ENCODE results near the gene SMIM12. TPM values are rescaled to one million over a fixed set of nuclear protein-coding genes. Genes with fewer than 3 reads are reported as not detected.

SMIM12 gene
- total RNA-seq, 4 donors from 2014 or later, result 23.3 to 25.3 (median 24.1) TPM

DNA sequence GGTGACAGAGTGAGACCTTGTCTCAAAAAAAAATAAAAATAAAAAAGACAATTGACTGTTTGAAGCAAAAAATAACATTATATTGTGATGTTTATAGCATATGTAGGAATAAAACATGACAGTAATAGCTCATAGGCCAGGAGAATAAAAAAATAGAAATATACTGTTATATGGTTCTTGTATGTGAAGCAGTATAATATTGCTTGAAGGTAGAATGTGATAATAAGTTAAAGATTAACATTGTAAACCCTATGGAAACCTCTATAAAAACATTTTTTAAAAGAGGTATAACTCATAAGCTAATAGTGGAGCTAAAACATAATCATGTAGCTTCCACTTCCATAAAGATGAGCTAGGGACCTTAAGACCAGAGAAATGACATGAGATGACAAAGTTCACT is 43.2 kb downstream of the SMIM12 start:
- TF ChIP-seq, protein P1, sequence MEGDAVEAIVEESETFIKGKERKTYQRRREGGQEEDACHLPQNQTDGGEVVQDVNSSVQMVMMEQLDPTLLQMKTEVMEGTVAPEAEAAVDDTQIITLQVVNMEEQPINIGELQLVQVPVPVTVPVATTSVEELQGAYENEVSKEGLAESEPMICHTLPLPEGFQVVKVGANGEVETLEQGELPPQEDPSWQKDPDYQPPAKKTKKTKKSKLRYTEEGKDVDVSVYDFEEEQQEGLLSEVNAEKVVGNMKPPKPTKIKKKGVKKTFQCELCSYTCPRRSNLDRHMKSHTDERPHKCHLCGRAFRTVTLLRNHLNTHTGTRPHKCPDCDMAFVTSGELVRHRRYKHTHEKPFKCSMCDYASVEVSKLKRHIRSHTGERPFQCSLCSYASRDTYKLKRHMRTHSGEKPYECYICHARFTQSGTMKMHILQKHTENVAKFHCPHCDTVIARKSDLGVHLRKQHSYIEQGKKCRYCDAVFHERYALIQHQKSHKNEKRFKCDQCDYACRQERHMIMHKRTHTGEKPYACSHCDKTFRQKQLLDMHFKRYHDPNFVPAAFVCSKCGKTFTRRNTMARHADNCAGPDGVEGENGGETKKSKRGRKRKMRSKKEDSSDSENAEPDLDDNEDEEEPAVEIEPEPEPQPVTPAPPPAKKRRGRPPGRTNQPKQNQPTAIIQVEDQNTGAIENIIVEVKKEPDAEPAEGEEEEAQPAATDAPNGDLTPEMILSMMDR (IDR thresholded peaks at IDR 0.05; ENCODE audit: low read depth), result no peak

DNA sequence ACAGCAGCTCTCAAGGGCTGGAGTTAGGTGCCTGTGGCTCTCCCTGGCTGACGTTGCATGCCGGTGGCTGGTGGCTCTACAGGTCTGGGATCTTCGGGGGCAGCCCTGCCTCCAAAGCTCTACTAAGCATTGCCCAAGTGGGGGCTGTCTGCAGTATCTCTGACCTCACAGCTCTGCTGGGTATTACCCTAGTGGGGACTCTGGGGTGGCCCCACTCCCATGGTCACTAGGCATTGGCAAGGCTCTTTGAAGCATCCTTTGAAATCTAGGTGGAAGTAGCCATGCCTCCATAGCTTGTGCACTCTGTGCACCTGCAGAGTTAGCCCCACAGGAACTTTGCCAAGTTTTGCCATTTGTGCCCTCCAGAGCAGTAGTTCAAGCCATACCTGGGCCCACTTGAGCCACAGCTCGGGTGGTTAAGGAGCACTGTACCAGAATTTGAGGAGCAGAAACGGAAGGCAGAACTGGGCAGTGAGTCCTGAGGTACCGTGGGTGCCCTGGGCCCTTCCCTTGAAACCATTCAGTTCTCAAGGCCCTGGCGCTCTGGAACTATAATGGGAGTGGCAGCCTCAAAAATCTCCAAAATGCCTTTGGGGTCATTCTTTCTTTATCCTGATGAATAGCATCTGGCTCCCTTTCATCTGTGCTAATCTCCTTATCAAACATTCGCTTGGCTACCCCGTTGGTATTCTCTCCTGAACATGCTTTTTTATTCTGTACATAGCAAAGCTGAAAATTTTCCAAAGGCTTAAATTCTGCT is 51.3 kb downstream of the SMIM12 start:
- TF ChIP-seq, protein P1 (IDR thresholded peaks at IDR 0.05; ENCODE audit: low read depth), result no peak

DNA sequence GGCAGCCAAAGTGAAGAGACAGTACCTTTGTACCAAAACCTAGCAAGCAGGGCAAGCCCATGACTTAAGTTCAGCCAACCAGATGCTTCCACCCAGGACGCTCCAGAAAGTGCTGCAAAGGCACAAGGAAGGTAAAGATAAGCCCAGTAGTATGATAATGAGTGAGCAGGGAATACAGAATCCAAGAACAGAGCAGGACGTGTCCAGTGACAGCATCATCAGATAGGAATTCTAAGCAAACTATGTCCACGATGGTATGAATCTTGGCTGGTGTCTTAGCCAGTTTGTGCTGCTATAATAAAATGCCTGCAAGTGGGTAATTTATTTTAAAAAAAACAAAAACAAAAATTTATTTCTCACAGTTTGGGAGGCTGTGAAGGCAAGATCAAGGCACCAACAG is 53.2 kb downstream of the SMIM12 start:
- TF ChIP-seq, protein P1 (IDR thresholded peaks at IDR 0.05; ENCODE audit: low read depth), result no peak

DNA sequence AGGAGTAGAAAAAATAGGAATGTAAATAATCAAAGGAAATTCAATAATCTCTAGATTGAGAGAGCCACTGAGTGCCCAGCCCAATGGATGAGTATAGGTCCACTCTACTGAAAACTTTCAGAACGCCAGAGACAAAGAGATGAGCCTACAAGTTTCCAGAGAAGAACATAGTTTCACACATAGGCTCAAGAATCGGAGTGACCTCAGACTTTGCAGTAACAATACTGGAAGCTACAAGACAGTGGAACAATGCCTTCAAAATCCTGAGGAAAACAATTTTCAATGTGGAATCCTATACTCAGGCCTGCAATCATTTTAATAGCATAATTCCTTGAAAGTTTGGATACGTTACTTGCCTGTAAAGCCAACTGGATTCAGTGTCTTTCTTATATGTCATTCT is 55.8 kb downstream of the SMIM12 start:
- TF ChIP-seq, protein P1 (IDR thresholded peaks at IDR 0.05; ENCODE audit: low read depth), result no peak

Other genes with a start within 250 kb of the SMIM12 start
- gene GJB5, start 104.7 kb downstream of the SMIM12 start, total RNA-seq, result not detected
- gene GJB4, start 100.0 kb downstream of the SMIM12 start, total RNA-seq, result not detected
- not detected for gene GJB3, start 78.5 kb downstream of the SMIM12 start, total RNA-seq
- 10 to 100 TPM in 3 of 4 donors, 1 to 10 TPM in 1; 9.9 to 56.1 (median 34.2) TPM for gene GJA4, start 66.8 kb downstream of the SMIM12 start, total RNA-seq
- gene DLGAP3, start 69.9 kb upstream of the SMIM12 start, total RNA-seq, result under 1 TPM in 1 of 4 donors, not detected in 3; 0.17 TPM
- 10 to 100 TPM; 44.3 to 67.5 (median 55.2) TPM for gene TMEM35B, start 125.6 kb upstream of the SMIM12 start, total RNA-seq
- gene ZMYM6, start 172.2 kb upstream of the SMIM12 start, total RNA-seq, result 10 to 100 TPM; 16.2 to 27.5 (median 20.5) TPM
- gene ZMYM1, start 219.6 kb upstream of the SMIM12 start, total RNA-seq, result 10 to 100 TPM; 13.9 to 18.1 (median 14.7) TPM

Measured in subcutaneous adipose tissue (tissue), 4 donors.